ENCODE results near the gene PRDX5. TPM values are rescaled to one million over a fixed set of nuclear protein-coding genes. Genes with fewer than 3 reads are reported as not detected.

The PRDX5 gene
- total RNA-seq, 1 experiment from 2014 or later, result 228 TPM

- no peak overlapping the region for H3K4me3 Mint-ChIP-seq
- H3K23ac ChIP-seq (ENCODE audit: insufficient read length, low read depth, low read length), result no peak overlapping the region
- no peak overlapping the region for H4K5ac ChIP-seq (ENCODE audit: insufficient read length, low read depth, low read length)
- no peak overlapping the region for H4K91ac ChIP-seq (ENCODE audit: insufficient read length, low read depth, low read length)
- H3K23me2 ChIP-seq (ENCODE audit: insufficient read length, low read depth, low read length, poor library complexity, severe bottlenecking), result peaks cover 3% of the 10 kb centered on the region
- H3K4me1 ChIP-seq (ENCODE audit: insufficient read depth, low read length), result no peaks in the 10 kb centered on the region
- no peak overlapping the region for H2AK5ac ChIP-seq (ENCODE audit: insufficient read length, low read length)
- DNase-seq, result no peak
- H2BK5ac ChIP-seq (ENCODE audit: insufficient read length, low read length), result no peak overlapping the region
- no peaks in the 10 kb centered on the region for H3K9me3 ChIP-seq (ENCODE audit: control insufficient read depth, low read depth, low read length)
- H3K27ac Mint-ChIP-seq, result peak overlapping the region in 1 of 3 experiments; percentile 24; a peak in 2 of 7 replicates
- H2BK20ac ChIP-seq (ENCODE audit: low read depth, low read length, poor library complexity, severe bottlenecking), result no peak overlapping the region
- H2BK15ac ChIP-seq (ENCODE audit: low read depth, low read length), result no peak overlapping the region
- TF ChIP-seq, protein P1, sequence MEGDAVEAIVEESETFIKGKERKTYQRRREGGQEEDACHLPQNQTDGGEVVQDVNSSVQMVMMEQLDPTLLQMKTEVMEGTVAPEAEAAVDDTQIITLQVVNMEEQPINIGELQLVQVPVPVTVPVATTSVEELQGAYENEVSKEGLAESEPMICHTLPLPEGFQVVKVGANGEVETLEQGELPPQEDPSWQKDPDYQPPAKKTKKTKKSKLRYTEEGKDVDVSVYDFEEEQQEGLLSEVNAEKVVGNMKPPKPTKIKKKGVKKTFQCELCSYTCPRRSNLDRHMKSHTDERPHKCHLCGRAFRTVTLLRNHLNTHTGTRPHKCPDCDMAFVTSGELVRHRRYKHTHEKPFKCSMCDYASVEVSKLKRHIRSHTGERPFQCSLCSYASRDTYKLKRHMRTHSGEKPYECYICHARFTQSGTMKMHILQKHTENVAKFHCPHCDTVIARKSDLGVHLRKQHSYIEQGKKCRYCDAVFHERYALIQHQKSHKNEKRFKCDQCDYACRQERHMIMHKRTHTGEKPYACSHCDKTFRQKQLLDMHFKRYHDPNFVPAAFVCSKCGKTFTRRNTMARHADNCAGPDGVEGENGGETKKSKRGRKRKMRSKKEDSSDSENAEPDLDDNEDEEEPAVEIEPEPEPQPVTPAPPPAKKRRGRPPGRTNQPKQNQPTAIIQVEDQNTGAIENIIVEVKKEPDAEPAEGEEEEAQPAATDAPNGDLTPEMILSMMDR (conservative IDR thresholded peaks at IDR 0.05), result no peak
- no peak overlapping the region for H2AFZ ChIP-seq (ENCODE audit: low read length)
- peaks cover 7 to 8% of the 10 kb centered on the region in 2 experiments for H3K4me1 Mint-ChIP-seq
- H3K18ac ChIP-seq (ENCODE audit: insufficient read length, low read depth, low read length), result no peak overlapping the region
- H3K9ac ChIP-seq (ENCODE audit: extremely low read depth, insufficient read length, low read length), result no peak overlapping the region
- no peaks in the 10 kb centered on the region for H3K27me3 ChIP-seq (ENCODE audit: insufficient read depth, low read length)
- no peak overlapping the region for H3T11ph ChIP-seq (ENCODE audit: low read length)
- no peak overlapping the region for H3K4ac ChIP-seq (ENCODE audit: low read depth, low read length)
- H3K79me1 ChIP-seq (ENCODE audit: insufficient read depth, low read depth, low read length, poor library complexity, severe bottlenecking), result no peaks in the 10 kb centered on the region
- H4K8ac ChIP-seq (replicated peaks; ENCODE audit: insufficient read length, low read depth, low read length), result no peak overlapping the region
- H3K56ac ChIP-seq (ENCODE audit: insufficient read length, low read depth, low read length), result no peak overlapping the region
- H2BK120ac ChIP-seq (ENCODE audit: low read depth, low read length, poor library complexity, severe bottlenecking), result no peak overlapping the region
- H3K4me2 ChIP-seq (ENCODE audit: insufficient read depth, insufficient read length, low read length), result no peak overlapping the region
- H3K14ac ChIP-seq (ENCODE audit: insufficient read depth, low read length), result no peak overlapping the region
- no peaks in the 10 kb centered on the region for H3K27me3 Mint-ChIP-seq (ENCODE audit: low read depth)
- peaks cover 18 to 41% (median 20%) of the 10 kb centered on the region in 3 experiments; a peak in 6 of 7 replicates for H3K36me3 Mint-ChIP-seq (ENCODE audit: insufficient read depth in 1 of 3, low read depth in 3 of 3)
- no CpG with 5 or more reads among the region's 18 CpGs for WGBS (ENCODE audit: extremely low coverage, insufficient read length, low lambda C conversion rate)
- no peak overlapping the region for H3K27ac ChIP-seq (ENCODE audit: insufficient read length, low read depth, low read length)
- no peak overlapping the region for H2BK12ac ChIP-seq (ENCODE audit: insufficient read length, low read depth, low read length)
- H3K9me3 Mint-ChIP-seq, result no peaks in the 10 kb centered on the region
- no peaks in the 10 kb centered on the region for H4K20me1 ChIP-seq (ENCODE audit: control insufficient read depth, insufficient read depth, insufficient read length)
- peaks cover 4% of the 10 kb centered on the region; the same call in 1 of the 2 replicates for H3K79me2 ChIP-seq (ENCODE audit: insufficient read depth, low read length)
Observed at GRCh38 chr11:64313491-64314145, 4.3 kb upstream of the PRDX5 start.
